HT-29 (cell line): ENCODE results near the gene ZNF236. TPM values are rescaled to one million over a fixed set of nuclear protein-coding genes. Genes with fewer than 3 reads are reported as not detected.
"Not testable (repeated sequence)": the region's sequence is repeated elsewhere in the genome, so short reads cannot be mapped to it uniquely, and the experiment has no call there.

Experiments
- DNase-seq: peaks from one replicate; pipeline ENCODE4 v3.0.0-alpha.2; 2015; ENCODE audit warnings: low spot score
- total RNA-seq: library from RNA; depleted of rRNA; stranded (reverse); fragments of >200 nt; shearing (Covaris generic); gene quantifications from 2 replicates; pipeline ENCODE4 v1.2.3, GENCODE V29; 2014; rRNA removed

Gene ZNF236
- total RNA-seq, result 4.5 and 6.6 TPM in 2 replicates

GRCh38 chr18:76822506-76823160 is at the start of gene ZNF236:
Gene ZNF236, plus strand, starts transcription at chr18:76822557. Its CDS starts 51 bp downstream, at chr18:76822608.
- peak; percentile 30 for DNase-seq

DNA sequence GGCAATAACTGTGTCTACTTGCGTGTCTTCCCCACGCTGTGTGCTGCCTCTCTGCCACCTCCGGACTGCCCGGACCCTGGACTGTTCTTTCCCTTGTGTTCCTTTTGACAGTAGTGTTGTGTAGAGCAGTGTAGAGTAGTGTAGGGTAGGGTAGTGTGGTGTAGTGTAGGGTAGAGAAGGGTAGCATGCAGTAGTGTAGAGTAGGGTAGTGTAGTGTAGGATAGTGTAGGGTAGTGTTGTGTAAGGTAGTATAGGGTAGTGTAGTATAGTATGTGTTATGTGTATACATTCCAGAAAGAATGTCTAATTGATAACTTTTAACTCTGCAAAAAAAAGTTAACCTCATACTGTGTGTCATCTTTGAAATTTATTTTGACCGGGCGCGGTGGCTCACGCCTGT is 49.7 kb upstream of the ZNF236 start:
- DNase-seq, result no peak

DNA sequence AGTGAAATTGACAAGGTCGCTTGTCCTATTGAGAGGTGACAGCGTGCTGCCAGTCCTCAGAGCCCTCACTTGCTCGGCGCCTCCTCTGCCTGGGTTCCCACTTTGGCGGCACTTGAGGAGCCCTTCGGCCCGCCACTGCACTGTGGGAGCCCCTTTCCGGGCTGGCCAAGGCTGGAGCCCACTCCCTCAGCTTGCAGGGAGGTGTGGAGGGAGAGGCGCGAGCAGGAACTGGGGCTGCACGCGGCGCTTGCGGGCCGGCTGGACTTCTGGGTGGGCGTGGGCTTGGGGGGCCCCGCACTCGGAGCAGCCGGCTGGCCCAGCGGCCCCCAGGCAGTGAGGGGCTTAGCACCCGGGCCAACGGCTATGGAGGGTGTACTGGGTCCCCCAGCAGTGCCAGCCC is 45.3 kb upstream of the ZNF236 start:
- DNase-seq, result not testable (repeated sequence)

DNA sequence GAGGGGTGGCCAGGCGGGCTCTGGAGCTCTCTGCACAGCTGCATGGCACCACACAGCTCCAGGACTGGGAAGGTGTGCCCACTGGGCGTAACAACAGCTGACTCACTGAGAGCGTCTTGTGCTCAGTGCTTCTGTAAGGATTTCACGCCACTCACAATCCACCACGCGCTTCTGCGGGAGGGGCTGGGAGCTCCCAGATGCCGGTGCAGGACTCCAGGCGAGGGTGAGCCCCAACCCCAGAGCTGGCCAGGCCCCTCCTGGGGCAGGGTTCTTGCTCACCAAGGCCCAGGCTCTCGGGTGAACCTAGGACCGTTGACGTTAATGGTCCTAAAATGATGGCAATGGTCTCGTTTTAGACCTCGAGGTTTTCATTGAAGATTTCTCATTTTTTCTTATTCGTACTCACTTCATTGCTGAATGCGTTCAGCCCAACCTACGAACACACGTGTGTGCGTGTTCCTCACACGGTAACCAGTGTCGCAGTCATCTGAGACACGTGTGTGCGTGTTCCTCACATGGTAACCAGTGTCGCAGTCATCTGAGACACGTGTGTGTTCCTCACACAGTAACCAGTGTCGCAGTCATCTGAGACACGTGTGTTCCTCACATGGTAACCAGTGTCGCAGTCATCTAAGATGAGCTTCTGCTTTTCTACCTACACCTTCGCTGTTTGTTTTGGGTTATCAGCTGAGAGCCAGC is 38.4 kb upstream of the ZNF236 start:
- no peak for DNase-seq

GRCh38 chr18:76785872-76786271 is 36.5 kb upstream of the ZNF236 start:
- no peak for DNase-seq

DNA sequence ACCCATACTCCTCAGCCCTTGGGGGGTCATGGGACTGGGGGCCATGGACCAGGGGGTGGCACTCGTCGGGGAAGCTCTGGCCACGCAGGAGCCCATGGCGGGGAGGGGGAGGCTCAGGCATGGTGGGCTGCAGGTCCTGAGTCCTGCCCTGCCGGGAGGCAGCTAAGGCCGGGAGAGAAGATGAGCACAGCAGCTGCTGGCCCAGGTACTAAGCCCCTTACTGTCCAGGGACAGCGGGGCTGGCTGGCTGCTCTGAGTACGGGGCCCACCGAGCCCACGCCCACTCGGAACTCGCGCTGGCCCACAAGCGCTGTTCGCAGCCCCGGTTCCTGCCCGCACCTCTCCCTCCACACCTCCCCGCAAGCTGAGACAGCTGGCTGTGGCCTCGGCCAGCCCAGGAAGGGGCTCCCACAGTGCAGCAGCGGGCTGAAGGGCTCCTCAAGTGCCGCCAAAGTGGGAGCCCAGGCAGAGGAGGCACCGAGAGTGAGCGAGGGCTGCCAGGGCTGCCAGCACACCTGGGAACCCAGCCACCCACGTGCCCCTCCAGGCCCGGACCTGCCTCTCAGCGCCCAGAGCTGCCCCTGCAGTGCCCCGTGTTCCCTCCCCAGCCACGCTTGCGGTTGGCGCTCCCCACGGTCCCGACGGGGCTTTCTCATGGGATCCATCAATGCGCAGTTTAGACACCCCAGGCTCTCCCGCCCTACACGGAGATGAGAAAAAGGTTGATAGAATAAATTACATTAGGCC is 33.6 kb upstream of the ZNF236 start:
- DNase-seq, result no peak

DNA sequence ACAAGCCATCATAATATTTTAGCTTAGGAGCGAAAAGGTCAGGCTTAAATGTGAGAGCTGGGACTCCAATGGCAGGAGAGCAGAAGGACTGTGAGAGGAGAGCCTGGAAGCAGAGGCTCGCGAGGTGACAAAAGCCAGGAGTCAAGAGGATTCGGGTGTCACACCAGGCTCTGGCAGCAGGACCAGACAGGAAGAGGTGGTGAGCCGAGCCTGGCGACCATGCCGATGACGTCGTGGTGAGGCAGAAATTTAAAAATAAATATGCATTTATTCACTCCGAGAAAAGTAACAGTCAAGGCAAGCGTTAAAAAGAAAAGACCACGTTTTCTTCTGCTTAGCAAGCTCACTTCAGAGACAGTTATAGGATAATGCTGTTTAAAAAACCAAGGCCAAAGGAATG is 31.3 kb upstream of the ZNF236 start:
- DNase-seq, result no peak

DNA sequence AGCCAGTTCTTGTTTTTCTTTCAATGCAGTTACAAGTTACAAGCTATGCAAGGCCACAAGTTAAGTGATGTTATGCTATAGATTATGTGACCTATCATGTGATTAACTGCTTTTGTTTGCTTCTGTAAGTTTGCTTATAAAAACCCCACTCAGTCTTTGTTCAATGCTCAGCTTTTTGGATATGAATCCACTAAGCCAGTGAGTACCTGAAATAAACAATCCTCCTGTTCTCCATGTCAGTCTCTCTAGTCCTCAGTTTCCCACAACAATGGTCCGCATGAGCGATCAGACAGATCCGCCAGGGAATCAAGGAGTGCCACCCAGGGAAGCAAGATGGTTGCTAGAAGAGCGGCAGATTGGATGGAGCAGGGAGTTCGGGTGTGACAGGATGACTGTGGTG is 30.7 kb upstream of the ZNF236 start:
- DNase-seq, result no peak

DNA sequence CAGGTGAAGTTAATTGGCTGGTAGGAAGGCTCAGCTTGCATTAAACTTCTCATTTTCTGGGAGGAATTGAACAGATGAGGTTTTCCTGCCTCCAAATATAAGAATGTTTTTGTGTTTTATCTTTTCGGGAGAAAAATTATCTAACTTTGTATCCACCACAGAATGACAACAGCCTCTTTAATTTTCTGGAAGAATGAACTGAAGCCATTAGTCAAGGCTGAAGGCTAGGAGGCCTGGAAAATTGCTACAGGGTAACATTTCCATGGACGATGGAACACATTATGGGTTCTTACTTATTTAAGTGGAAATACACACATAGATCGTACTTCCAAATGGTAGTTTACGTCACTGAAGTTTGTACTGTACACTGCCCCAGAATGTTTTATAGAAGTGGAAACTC is 28.0 kb upstream of the ZNF236 start:
- no peak for DNase-seq

- DNase-seq, result peak; percentile 35
These were observed 20.5 kb upstream of the ZNF236 start for GRCh38 chr18:76801567-76802505.

GRCh38 chr18:76803413-76803812 is 18.9 kb upstream of the ZNF236 start:
- DNase-seq, result no peak

DNA sequence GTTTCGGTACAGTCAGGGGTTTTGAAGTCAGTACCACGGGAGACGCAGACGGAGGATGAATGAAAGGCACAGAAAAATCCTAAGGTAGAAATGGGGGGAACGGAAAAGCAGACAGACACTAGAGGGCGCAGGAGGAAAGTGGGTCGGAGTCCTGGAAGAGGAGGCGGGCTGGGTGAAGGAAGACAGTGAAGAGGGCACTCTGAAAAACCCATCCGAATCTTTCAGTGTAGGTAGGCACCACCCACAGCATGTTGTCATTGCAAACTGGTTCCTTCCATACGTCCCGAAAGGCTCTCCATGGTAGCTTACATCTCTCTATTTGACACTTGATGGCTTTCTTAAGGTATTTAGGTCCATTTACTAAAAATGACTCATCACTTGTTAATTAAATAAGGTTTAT is 18.5 kb upstream of the ZNF236 start:
- peak; percentile 62 for DNase-seq

GRCh38 chr18:76805221-76805620 is 17.1 kb upstream of the ZNF236 start:
- DNase-seq, result no peak

GRCh38 chr18:76806301-76806700 is 16.1 kb upstream of the ZNF236 start:
- no peak for DNase-seq

DNA sequence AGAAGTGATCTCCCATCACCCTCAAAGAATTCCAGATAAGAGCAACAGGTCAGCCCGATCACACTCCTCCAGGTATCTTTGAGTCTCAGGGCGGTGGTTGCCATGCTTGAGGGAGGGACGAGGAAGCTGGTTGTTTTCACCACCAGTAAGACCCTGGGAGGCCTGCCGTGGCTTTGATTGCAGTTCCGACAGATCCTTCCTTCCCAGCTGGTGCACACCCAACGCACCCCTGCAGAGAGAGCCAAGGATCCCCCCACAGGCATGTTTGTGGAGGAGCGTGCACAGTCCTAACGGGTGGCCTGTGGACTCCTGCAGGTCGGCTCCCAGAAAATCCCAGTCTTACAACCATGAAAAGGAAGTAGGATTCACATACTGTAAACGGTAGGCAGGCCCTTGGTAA is 13.8 kb upstream of the ZNF236 start:
- no peak for DNase-seq

DNA sequence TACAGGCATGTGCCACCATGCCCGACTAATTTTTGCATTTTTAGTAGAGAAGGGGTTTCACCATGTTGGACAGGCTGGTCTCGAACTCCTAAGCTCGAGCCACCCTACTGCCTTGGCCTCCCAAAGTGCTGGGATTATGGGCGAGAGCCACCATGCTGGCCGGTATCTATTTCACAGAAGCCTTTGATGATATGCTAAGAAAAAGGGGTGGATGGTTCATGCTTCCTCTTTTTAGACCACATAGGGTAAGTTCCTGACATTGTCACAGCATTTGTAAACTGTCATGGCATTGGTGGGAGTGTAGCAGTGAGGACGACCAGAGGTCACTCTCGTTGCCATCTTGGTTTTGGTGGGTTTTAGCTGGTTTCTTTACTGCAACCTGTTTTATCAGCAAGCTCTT is 10.8 kb upstream of the ZNF236 start:
- not testable (repeated sequence) for DNase-seq

- DNase-seq, result no peak
These were observed 8.1 kb upstream of the ZNF236 start for GRCh38 chr18:76814256-76814655.

DNA sequence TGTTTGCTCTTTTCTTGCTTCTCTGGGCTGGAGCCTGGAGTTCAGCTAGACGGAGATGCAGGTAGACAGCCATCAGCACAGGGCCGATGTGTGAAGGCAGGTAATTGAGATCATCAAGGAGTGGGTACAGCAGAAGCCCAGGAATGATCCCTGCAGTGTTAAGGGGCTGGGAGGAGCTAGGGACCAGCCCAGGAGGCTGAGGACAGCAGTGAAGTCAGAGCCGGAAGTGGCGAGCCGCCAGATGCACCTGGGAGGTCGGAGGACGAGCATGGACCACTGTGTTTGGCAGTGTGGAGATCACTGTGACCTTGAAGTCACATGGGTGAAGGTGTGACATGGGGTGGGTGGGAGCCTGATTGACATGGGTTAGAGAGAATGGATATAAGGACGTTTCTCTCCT is 6.2 kb upstream of the ZNF236 start:
- no peak for DNase-seq

GRCh38 chr18:76817888-76818611 is 4.3 kb upstream of the ZNF236 start:
- DNase-seq, result no peak

DNA sequence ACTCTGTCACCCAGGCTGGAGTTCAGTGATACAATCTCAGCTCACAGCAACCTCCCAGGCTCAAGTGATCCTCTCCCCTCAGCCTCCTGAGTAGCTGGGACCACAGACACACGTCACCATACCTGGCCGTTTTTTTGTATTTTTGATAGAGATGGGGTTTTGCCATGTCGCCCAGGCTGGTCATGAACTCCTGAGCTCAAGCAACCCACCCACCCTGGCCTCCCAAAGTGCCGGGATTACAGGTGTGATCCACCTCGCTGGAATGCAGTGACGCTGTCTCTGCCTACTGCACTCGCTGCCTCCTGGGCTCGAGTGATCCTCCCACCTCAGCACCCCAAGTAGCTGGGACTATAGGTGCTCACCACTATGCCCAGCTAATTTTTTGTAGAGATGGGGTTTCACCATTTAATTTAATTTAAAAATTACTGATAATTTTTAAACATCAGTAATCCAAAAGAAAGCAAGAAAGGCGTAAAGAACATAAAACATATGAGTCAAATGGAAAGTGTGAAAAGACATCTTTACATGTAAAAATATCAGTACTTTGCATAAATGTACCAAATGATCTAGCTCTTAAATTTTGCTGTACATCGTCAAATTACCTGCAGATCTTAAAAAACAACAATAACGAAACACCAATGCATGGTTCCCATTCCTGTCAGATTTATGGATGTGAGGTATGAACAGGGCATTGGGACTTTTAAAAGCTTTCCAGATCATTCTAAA is 2.8 kb upstream of the ZNF236 start:
- no peak for DNase-seq
